HK-2 (cell line): ENCODE data around the gene PPP1R9B.

ENCODE experiments used
- DNase-seq: peaks from one replicate; pipeline ENCODE4 v3.0.0-alpha.2; 2018; ENCODE audit not compliant: unreplicated experiment

The PPP1R9B gene

DNA sequence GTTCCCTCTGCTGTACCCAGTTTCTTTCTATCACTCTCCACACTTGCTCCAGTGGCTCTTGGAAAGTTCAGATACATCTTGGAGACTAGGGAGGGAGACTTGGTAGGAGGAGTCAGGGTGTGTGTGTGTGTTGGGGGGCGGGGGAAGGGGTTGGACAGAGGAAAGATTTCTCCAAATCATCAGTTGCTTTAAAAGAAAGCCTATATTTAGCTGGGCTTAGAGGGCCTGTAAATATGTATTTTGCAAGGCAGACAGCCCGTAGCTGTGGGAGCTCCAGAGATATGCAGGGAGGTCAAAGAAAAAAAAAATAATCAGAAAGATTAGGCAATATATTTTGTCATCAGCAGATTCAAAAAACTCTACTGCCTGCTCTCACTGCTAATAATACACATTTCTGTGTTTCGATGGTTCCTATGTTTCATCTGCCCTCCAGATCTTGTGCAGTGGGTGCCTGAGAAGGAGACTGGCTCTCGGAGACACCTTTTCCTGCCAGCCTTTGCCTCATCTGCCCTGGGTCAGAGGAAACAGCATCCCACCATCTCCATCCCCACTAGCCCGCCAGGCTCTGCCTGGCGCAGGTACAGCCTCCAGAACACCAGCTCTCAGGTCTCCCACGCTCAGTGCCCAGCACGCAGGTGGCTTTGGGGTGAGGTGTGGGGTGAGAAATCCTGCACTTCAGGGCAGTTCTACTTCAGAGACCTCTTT is 4.8 kb upstream of the PPP1R9B start:
- no peak for DNase-seq

DNA sequence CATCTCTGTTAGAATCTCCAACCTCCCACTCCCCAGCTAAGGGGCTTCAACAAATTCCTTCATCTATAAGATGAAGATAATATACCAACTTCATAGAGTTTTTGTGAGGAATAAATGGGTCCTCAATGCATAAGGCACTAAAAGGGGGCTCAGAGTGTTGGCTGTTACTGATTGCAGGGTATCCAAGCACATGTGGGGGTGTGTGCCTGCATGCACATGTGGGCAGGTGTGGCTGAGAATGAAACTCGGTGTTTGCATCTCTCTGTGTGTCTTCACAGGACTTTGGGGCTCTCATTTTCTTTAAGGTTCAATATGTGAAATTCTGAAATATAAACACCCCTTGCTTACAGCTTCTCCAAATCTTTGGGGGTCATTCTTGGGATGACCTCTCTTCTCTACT is 4.1 kb upstream of the PPP1R9B start:
- no peak for DNase-seq

DNA sequence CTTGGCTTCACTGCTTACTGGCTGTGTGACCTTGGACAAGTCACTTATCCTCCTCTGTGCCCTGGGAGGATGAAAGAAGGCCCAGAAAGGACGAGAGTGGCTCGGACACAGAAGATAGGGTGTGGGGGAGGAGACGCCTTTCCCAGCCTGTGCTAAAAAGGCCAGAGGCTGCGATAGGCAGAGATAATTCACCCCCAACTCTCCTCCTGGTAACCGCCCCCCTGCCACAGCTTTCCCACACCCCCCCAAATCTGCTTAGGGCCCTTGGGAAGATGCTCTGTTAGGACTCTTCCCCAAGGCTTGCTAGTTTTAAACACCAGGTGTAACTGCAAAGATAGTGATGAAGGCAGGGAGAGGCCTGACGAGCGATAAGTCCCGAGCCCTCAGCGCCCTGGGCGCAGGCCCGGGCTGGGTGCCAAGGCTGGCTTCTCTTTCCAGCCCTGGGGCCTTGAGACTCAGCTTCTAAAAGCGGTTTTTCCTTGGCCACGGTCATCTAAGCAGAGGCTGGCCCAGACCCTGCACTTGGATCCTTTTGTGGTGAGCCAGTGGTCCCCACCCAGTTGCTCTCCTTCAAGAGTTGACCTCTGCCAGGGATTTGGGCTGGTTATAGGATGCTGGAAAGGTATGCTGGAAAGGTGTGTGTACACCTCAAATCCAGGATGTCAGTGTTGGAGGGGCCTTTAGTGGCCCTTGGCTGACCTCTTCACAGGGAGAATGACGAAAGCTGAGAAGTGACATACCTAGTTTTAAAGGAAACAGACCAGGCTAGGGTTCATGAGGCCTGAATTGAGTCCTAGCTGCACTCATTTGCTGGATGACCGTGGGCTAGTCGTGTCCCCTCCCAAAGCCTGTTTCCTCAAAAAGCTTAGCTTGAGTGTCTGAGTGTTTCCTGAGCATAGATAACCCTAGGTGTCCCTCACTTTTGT is 3.4 kb upstream of the PPP1R9B start:
- DNase-seq, result no peak

DNA sequence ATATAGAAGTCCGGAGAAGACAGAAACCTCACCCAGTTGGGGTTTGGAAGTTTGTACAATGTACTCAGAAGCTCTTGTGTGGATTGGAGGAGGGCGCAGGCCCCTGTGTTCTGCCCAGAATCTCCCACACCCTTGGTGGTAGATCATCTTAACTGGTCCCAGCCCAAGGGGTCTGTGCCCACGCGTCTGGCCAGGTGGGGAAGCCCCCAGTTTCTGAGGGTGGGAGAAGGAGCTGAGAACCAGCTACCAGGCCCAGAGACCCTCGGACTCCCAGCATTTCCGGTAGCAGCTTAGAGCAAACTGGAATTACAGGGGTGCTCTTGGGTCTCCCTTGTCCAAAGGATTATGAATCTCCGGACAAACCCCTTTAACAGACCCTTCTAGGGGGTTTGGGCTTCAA is 2.3 kb upstream of the PPP1R9B start:
- no peak for DNase-seq

DNA sequence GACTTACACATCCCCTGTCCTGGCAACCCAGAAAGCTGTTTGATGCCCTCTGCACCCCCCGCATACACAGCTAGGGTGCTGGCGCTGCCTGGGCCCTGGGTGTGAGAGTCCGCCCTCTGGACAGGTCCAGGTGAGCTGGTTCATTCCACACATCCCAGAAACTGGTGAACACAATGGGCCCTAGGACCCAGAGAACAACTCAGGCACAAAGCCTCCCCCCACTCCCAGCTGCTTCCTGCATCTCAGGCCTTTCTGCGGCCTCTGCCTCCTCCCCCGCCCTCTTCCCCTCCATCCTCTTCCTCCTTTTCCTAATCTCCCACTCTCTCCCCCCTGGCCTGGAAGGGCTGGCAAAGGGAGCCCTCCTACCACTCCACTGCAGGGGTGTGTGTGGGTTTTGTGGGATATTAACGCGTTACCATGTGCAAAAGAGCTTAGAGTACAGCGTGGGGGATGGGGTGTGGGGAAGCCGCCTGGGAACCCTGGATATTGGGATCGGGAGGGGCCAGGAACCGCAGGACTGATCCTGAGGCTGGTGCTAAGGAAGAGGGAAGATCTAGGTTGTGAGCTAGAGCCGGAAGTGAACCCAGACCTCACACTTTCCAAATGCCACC is 1.6 kb upstream of the PPP1R9B start:
- DNase-seq, result peak; percentile 88

DNA sequence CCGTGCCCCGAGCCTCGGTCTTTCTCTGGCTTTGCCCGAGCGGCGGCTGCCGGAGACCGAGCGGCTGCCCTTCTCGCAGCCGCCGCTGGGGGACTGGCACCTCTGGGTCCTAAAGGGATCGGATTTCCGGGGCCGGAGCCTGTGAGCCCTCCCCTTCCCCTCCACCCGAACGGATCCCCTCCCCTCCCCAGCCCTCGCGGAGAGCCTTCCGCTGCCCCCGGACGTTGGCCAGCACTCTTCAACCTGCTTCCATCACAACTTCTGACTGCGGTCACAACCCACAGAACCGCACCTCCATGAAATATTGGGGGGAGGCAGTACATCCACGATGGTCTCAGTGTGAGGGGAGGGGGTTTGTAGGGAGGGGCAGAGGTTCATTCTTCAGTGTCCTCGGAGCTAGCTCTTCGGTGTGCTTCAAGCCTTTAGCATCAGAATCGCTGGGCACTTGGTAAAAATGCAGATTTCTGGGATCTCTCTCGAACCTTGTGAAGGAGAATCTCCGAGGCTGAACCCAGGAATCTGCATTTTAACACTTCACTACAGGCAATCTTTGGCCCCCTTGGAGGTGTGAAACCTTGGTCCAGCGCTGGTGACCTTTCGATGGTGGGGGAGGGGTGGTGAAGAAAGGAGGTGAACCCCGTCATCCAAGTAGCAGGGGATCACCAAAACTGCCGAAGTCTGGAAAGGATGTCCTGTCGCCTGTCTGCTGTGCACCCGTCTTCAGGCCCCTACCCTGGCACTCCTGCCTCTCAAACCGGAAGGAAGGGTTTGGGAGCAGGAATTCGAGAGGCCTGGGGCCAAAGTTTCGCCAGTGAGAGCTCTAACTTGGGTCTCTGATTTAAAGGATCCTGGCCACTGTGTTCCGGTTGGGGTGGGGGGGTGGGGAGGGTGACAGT is 812 bp upstream of the PPP1R9B start:
- peak; percentile 89 for DNase-seq

DNA sequence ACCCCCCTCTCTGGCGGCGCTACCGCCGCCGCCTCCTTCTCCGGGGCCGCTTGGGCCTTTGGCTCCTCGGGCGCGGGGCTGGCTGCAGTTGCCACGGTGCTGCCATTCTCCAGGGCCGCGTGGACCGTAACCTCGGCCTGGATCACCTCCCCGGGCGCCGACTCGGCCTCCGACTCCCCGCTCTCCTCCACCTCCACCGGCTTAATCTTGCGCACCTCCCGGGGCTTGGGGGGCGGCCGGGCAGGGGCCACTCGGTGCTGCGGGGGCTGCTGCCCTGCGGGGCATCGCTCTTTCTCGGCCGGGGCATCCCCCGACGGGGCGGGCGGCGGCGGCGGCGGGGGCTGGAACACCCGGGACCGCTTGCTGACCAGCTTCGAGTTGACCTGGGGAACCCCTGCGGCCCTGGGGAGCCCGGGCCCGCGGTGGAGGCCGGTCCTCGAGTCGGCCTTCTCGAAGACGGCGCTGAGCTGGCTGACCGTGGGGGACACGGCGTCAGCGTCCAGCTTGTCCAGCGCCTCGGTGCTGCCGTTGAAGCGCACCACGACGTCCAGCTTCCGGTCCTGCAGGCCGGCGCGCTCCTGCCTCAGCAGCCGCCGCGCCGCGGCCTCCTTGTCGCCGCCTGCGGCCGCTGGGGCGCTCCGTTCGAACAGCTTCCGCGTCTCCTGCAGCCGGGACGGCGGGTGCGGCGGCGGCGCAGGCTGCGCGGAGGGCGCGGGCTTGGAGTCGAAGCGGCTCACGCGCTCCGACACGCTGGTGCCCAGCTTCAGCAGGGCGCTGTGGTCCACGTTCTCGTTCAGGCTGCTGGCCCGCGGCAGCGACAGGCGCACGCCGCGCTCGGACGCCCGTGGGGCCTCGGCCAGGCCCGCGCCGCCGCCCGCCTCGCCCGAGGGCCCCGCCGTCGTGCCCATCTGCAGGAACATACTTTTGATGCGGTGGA is 792 bp downstream of the PPP1R9B start:
- peak; percentile 66 for DNase-seq

DNA sequence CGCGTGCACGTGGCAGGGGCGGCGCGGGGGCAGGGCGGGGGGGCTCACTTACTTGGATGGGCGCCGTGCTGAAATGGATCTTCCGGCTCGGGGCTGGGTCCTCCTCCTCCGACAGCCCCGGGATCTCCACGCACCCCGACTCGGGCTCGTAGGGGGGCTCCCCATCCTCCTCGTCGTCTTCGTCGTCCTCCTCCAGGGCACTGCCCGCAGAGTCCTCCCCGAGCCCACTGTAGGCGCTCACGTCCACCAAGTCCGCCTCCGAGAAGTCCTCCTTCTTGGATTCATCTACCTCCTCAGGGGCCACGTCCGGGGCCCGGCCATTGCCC is 1.4 kb downstream of the PPP1R9B start:
- no peak for DNase-seq

DNA sequence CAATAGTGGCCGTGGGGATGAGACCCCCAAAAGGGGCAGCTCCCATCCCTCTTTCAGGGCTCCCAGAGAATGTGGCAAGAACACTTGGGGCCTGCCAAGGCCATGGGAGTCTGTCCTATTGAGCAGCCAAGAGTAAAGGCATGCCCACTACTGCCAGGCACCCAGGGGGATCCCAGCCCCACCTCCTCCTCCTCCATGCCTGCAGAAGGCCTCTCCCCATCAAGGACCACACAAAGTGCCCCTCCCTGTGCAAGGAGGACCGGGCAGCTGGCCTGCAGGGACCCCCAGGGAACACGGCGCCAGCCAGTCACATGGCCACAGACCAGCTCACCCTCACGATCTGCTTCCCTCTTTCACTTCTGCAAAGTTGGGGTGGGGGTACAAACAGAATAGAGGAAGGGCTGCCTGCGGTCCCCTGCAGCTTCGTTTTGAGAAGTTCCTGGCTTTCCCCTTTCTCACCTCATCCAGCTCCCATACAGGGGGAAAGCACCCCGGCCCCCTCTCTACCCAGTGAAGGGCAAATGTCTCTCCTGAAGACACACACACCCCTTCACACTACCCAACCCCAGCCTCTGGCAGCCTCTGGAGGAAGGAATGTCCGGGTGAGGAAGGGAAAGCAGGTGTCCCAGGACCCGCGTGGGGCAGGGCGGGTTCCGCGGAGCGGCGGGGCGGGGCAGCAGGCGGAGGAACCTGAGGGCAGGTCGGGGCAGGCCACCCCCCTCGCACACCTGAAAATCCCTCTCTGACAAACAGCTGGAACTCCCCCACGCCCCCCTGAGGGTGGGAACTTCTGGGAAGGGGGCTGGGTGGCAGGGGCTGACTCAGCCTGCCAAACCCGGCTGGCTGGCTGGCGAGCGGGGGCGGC is 2.0 kb downstream of the PPP1R9B start:
- DNase-seq, result peak; percentile 56

DNA sequence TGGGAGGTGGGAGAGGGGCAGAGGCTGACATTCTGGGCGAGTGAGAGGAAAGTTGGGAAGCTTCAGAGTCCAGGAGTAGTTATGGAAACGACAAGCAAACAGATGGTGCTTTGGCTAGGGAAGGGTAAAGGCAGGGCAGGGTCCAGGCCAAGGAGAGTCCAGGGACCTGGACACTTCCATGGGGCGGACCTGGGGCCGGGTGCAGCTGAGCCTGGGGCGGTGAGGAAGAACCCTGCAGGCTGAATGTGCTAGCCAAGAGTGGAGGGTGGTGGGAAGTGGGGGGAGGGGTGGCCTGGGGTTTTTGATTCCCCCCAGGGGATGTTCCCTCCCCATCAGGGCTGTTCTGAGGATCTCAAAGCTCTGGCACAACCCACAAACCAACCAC is 2.6 kb downstream of the PPP1R9B start:
- no peak for DNase-seq

DNA sequence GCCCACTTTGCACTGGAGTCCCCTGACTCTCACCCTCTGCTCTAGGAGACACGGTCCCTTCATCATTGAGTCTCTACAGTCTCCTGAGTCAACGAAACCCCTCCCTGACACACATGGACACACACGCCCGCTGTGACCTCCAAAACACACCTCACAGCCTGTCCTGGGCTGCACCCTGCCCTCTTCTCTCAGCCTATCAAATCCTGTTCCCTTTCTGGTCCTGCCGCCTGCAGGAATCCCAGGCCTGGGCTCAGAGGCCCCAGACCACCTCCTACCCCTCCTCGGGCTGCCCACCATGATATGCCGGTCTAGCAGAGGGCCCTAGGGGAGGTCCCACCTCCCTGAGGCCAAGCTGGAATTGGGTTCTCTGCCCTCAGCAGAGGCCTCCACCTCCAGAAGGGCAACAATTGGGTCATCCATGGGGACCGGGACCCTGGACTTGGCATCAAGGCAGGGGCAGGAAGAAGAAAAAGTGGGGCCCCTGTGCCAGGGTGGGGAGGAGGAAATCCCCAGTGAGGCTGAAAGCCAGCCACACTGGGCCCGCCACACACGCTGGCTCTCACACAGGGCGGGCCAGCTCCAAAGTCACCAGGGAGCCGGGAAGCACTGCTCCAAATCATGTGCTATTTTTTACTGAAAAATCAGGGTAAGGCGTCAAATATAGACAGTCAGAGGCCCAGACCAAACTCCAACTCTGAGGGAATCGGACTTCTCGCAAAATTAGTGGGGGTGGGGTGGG is 3.4 kb downstream of the PPP1R9B start:
- DNase-seq, result no peak

DNA sequence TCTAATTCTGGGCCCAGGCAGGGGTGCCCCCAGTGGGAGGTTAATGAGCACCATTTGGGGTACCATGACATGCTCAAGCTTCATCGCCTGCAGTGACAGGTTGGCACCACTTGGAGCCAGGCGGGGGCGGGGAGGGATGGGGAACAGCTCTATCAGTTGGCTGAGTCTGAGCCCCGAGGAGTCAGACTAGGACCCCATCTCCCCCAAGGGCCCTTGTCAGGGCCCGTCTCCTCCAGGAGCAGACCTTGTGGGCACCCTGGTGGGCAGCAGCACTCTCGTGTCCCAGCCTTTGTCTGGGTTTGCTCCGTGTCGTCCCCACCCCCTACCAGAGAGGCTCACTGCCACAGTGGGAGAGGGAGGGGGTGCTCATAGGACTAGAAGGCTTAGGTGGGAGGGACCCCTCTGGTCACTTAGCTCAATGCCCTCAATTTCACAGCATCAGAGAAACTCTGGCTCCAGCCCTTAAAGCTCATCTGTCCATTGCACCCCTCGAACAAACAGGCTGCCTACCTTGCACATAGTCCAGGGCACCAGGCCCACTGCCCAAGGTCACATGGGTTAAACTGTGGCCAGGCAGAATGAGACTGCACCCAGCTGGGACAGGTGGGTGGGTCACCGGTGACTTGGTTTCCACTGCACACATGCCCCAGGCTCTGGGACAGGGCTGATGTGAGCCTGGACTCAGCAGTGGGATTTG is 4.1 kb downstream of the PPP1R9B start:
- DNase-seq, result no peak

DNA sequence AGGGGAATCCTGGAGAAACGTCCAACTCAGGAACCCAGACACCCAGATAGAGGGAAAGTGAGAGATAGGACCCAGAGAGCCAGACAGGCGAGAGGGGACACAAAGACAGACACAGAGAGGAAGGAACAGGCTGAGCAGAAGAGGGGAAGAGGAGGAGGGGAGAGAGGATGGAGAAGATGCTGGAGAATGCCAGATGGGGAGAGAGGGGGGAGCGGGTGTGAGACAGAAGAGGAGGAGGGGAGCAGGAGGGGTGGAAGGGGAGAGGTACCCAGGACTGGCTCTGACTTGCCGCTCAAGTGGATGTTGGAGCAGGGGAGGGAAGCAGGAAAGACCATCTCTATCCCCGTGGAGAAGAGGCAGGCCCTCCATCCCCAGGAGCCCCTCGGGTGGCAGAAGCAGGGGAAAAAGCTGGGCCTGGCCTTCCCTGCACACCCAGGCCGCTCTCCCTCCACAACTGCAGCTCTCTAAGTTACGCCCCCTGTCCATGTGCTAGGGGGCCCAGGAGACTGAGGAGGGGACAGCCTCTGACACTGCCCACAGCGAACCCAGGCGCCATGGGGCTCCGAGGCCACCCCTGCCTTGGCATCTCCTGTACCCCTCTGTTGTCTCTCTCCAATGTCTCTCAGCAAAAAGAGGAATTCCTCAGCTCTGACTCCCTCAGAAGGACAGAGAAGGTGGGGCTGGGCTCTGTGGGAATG is 4.8 kb downstream of the PPP1R9B start:
- DNase-seq, result no peak

DNA sequence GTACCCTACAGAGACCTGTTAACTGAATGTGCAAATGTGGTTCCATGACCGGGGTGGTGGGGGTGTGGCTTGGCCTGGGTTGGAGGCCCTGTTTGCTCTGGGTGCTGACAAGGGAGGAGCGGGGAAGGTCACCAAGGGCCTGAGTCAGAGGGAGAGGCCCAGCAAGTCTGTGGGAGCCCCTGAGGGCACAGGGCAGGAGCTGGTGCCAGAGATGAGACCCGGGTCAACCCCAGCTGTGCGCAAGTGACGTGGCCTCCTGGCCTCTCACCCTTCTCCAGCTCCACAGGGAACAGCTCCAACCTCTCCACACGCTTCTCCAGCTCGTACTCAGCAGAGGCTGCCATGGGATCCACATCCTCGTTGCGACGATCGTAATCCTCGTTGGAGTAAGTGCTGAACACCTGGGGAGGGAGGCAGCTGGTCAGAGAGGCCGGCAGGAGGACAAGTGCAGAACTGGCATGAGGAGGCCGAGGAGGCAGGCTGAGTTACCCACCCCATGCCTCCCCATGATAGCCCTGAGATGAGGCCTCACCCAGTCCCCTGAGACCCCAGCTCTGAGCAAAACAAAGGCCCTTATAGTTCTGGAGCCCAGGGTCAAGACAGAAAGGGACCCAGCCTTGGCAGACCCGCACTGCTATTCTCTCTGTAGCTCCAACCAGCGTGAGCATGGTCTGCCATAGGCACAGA is 5.5 kb downstream of the PPP1R9B start:
- DNase-seq, result no peak

DNA sequence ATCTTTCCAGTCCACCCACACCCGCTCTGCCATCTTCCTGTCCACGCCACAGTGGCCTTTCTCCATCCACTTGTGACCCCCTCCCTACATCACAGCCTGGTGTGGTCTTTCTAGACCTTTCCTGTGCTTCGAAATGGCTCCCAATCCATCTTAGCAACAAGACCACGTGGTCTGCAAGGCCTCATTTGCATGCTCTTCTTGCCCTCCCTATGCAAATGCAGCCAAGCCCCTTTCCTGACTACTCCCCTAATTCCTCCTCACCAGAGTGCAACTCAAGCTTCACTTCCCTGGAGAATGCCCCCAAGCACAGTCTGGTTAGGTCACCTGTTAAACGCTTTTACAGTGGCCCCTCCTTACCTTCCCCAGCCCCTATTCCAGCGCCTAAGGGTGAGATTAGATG is 6.1 kb downstream of the PPP1R9B start:
- no peak for DNase-seq

DNA sequence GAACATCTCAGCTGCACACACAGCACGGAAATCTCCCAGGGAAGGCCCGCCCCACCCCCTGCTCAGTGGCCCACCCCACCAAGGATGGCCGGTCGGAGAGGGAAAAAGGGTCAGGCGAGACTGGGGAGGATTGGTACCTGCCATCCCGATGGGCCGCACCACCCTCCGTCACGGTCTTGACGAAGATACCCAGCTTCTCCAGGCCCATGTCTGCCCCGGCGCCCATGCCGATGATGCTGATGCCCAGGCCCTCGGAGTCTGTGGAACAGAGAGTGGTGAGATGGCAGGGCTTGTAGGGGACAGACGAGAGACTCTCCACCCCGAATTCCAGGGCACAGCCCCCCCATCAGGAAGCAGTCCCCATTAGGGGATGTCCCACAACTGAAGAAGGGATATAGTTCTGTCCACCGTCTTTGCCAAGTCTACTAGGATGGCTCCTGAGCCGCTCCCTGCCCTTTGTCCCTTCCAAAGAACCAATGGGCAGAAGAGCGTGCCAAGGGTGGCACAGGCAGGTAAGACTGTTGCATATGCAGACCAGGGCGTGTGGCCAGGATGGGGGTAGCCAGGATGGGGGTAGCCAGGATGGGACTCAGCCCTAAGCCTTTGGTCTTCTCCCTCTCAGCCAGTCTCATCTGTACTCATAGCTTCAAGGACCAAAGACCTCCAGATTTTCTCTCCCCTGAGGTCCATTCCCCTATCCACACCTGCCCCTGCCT is 6.9 kb downstream of the PPP1R9B start:
- no peak for DNase-seq

DNA sequence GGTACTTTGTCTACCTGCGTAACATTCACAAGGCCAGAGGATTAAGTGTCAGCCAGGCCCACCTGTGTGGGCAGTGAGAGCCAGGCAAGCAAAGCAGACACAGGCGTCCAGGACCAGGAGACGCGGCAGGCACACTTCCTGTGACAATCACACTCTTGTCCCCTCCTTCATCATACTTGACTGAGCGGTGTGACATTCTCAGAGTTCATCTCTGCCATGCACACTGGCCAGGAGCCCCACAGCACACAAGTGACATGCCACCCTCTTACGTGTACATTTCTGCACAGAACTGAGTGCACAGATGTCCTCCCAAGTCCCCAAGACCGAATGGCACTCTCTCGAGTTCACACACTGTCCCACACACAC is 8.7 kb downstream of the PPP1R9B start:
- DNase-seq, result no peak
